HG03558 (cell line): ENCODE measurements around the gene MBOAT2.
A peak's percentile ranks its signal among the peaks of the same experiment; 100 is the strongest.

Experiments used
- ATAC-seq: cut with Tn5 transposase; IDR thresholded peaks from one replicate; pipeline ENCODE4 v1.9.1; 2021; ENCODE audit warnings: moderate number of reproducible peaks; ENCODE audit not compliant: unreplicated experiment; ENCODE audit errors: extremely low read depth

The MBOAT2 gene

GRCh38 chr2:8839189-8839965, 164.1 kb downstream of the MBOAT2 start:
- no peak for ATAC-seq

- ATAC-seq: no peak
Observed at GRCh38 chr2:8837795-8838140, 165.7 kb downstream of the MBOAT2 start.

- peak; percentile 58 for ATAC-seq
Observed at GRCh38 chr2:8836971-8837794, 166.3 kb downstream of the MBOAT2 start, which contains the start of gene KIDINS220. Gene KIDINS220, minus strand, starts transcription at chr2:8837613. Its CDS starts 10,520 bp downstream, at chr2:8827093.

- no peak for ATAC-seq
Observed at GRCh38 chr2:8835279-8835678, 168.2 kb downstream of the MBOAT2 start.

- no peak for ATAC-seq
Observed at GRCh38 chr2:8833853-8834252, 169.6 kb downstream of the MBOAT2 start.

- no peak for ATAC-seq
Observed at GRCh38 chr2:8831516-8831915, 172.0 kb downstream of the MBOAT2 start.

GRCh38 chr2:8827729-8828128, 175.8 kb downstream of the MBOAT2 start:
- no peak for ATAC-seq

- ATAC-seq: no peak
Observed at GRCh38 chr2:8822218-8822617, 181.3 kb downstream of the MBOAT2 start.

GRCh38 chr2:8821276-8822217, 181.9 kb downstream of the MBOAT2 start:
- no peak for ATAC-seq

GRCh38 chr2:8819948-8820347, 183.5 kb downstream of the MBOAT2 start:
- no peak for ATAC-seq

- ATAC-seq: no peak
Observed at GRCh38 chr2:8819194-8819593, 184.3 kb downstream of the MBOAT2 start.

- no peak for ATAC-seq
Observed at GRCh38 chr2:8817221-8817620, 186.3 kb downstream of the MBOAT2 start.

GRCh38 chr2:8806885-8807704, 196.4 kb downstream of the MBOAT2 start:
- ATAC-seq: no peak

- ATAC-seq: no peak
Observed at GRCh38 chr2:8805278-8806210, 197.9 kb downstream of the MBOAT2 start.

- ATAC-seq: peak; percentile 98
Observed at GRCh38 chr2:8803658-8804379, 199.7 kb downstream of the MBOAT2 start.

- ATAC-seq: no peak
Observed at GRCh38 chr2:8802741-8803140, 200.7 kb downstream of the MBOAT2 start.
